SK-N-SH (cell line): ENCODE results near the gene ZFX. TPM values are rescaled to one million over a fixed set of nuclear protein-coding genes. Genes with fewer than 3 reads are reported as not detected.

ENCODE experiments used
- CTCF ChIA-PET: fragments of 300-600, 350-600 bp; formaldehyde crosslinking; extraction: SDS; loops from one replicate; lab custom pipeline; 2021; lab: Yijun Ruan, JAX
- POLR2A ChIA-PET: fragments of 350-600 bp; sonication (Branson Sonifier 250); formaldehyde crosslinking; extraction: SDS; loops from one replicate; lab custom pipeline; 2020; ENCODE audit warnings: antibody characterized with exemption, inconsistent platforms; lab: Yijun Ruan, JAX
- DNase-seq: peaks from one replicate; pipeline ENCODE4 v3.0.0; 2012
- H2AFZ ChIP-seq: fragments of 200-600 bp; sonication (generic); 2 replicates; pipeline ENCODE4 v1.8.1; 2016; ENCODE audit warnings: antibody characterized with exemption, mild to moderate bottlenecking, low read depth
- H3F3A ChIP-seq: fragments of 200-600 bp; sonication (generic); replicated peaks from 2 replicates; pipeline ENCODE3; 2016; ENCODE audit warnings: antibody characterized with exemption, mild to moderate bottlenecking; ENCODE audit not compliant: insufficient read depth
- H3K27ac ChIP-seq, 2 experiments: fragments of 200-500 bp in 1 of 2; fragments of 200-600 bp in 1 of 2; sonication (Bioruptor generic) in 1 of 2; sonication (generic), shearing (Covaris generic) in 1 of 2; 2 replicates each; pipeline versions ENCODE4 v1.5.1 to v1.6.1; 2014 to 2016; ENCODE audit warnings: low read depth in 2 of 2, inconsistent platforms in 1 of 2, low read length in 1 of 2, mild to moderate bottlenecking in 1 of 2, mixed read lengths in 1 of 2
- H3K27me3 ChIP-seq: fragments of 200-600 bp; sonication (generic), shearing (Covaris generic); 2 replicates; pipeline ENCODE4 v1.6.1; 2016; ENCODE audit warnings: mixed run types; ENCODE audit not compliant: insufficient read depth
- H3K36me3 ChIP-seq, 2 experiments: fragments of 200-500 bp in 1 of 2; fragments of 200-600 bp in 1 of 2; sonication (Bioruptor generic) in 1 of 2; sonication (generic) in 1 of 2; replicated peaks in 1 of 2; 2 replicates each; pipeline versions ENCODE3 to v1.5.1; 2014 to 2016; ENCODE audit warnings: low read length in 1 of 2, mild to moderate bottlenecking in 1 of 2; ENCODE audit not compliant: insufficient read depth in 2 of 2, control insufficient read depth in 1 of 2
- H3K4me1 ChIP-seq, 2 experiments: fragments of 200-500 bp in 1 of 2; fragments of 200-600 bp in 1 of 2; sonication (Bioruptor generic) in 1 of 2; sonication (generic), shearing (Covaris generic) in 1 of 2; 2 replicates each; pipeline versions ENCODE4 v1.5.1 to v1.6.1; 2014 to 2016; ENCODE audit warnings: low read depth in 1 of 2, low read length in 1 of 2, mixed run types in 1 of 2; ENCODE audit not compliant: insufficient read depth in 2 of 2, control insufficient read depth in 1 of 2
- H3K4me2 ChIP-seq: fragments of 200-600 bp; sonication (generic), shearing (Covaris generic); 2 replicates; pipeline ENCODE4 v1.6.1; 2017; ENCODE audit warnings: mixed run types
- H3K4me3 ChIP-seq, 2 experiments: fragments of 200-500 bp in 1 of 2; fragments of 200-600 bp in 1 of 2; sonication (Bioruptor generic) in 1 of 2; sonication (generic), shearing (Covaris generic) in 1 of 2; 2 replicates each; pipeline versions ENCODE4 v1.5.1 to v1.8.1; 2014 to 2016; ENCODE audit warnings: low read depth in 2 of 2, inconsistent platforms in 1 of 2, low read length in 1 of 2, mild to moderate bottlenecking in 1 of 2, mixed read lengths in 1 of 2, moderate library complexity in 1 of 2
- H3K79me2 ChIP-seq: fragments of 200-600 bp; sonication (generic); 2 replicates; pipeline ENCODE4 v1.8.1; 2017; ENCODE audit warnings: mild to moderate bottlenecking; ENCODE audit not compliant: insufficient read depth
- H3K9ac ChIP-seq: fragments of 200-600 bp; sonication (generic); 2 replicates; pipeline ENCODE4 v1.6.1; 2017; ENCODE audit warnings: mixed run types
- H3K9me2 ChIP-seq: fragments of 200-600 bp; sonication (generic); 2 replicates; pipeline ENCODE4 v1.6.1; 2017; ENCODE audit warnings: mixed run types
- H3K9me3 ChIP-seq: fragments of 200-600 bp; sonication (generic); 2 replicates; pipeline ENCODE4 v1.6.1; 2017; ENCODE audit warnings: mixed run types, mild to moderate bottlenecking, moderate library complexity
- H4K20me1 ChIP-seq: fragments of 200-600 bp; sonication (generic); 2 replicates; pipeline ENCODE4 v1.6.1; 2017; ENCODE audit warnings: mild to moderate bottlenecking, mixed run types; ENCODE audit not compliant: insufficient read depth
- FOXJ3 ChIP-seq: sonication (generic); formaldehyde crosslinking; IDR thresholded peaks from 2 replicates; pipeline ENCODE4 v1.5.1; 2020; ENCODE audit warnings: mild to moderate bottlenecking, missing genetic modification reagents
- GATA2 ChIP-seq: sonication (generic); formaldehyde crosslinking; IDR thresholded peaks from 2 replicates; pipeline ENCODE4 v1.5.0; 2020; ENCODE audit warnings: mild to moderate bottlenecking, missing genetic modification reagents
- MEF2A ChIP-seq: IDR thresholded peaks from 2 replicates; pipeline ENCODE4 v1.4.0; 2012; ENCODE audit warnings: low read depth, borderline replicate concordance
- POLR2AphosphoS5 ChIP-seq: IDR thresholded peaks from 2 replicates; pipeline ENCODE4 v1.6.1; 2012; ENCODE audit warnings: low read depth, low read length
- RAD21 ChIP-seq: IDR thresholded peaks from 2 replicates; pipeline ENCODE4 v1.6.1; 2012; ENCODE audit warnings: mild to moderate bottlenecking, low read length
- SMC3 ChIP-seq: IDR thresholded peaks from 2 replicates; pipeline ENCODE4 v1.6.1; 2012; ENCODE audit warnings: low read depth, low read length, improper control_type of control experiment
- TCF12 ChIP-seq: IDR thresholded peaks from 2 replicates; pipeline ENCODE4 v1.4.0; 2012
- WGBS: methylation state at CpG from one replicate; pipeline ENCODE4 v1.1.6; 2017; ENCODE audit warnings: low lambda C conversion rate; 5-methylcytosine and 5-hydroxymethylcytosine counted together
- polyA plus RNA-seq, 3 experiments: library from polyadenylated mRNA; depleted of rRNA; stranded (reverse); fragments of >200 nt; gene quantifications; 2 replicates each; pipeline ENCODE4 v1.2.3, GENCODE V29; 2012
- TF ChIP-seq, protein P1 (sequence below): fragments of 200-600 bp; sonication (generic); IDR thresholded peaks from 2 replicates; pipeline ENCODE4 v1.6.1; 2017; ENCODE audit warnings: antibody characterized with exemption, mild to moderate bottlenecking, moderate library complexity

Gene ZFX
- polyA plus RNA-seq, 1 of the 3 experiments (the other 2 are of a cell fraction): 9.0 TPM

DNA sequence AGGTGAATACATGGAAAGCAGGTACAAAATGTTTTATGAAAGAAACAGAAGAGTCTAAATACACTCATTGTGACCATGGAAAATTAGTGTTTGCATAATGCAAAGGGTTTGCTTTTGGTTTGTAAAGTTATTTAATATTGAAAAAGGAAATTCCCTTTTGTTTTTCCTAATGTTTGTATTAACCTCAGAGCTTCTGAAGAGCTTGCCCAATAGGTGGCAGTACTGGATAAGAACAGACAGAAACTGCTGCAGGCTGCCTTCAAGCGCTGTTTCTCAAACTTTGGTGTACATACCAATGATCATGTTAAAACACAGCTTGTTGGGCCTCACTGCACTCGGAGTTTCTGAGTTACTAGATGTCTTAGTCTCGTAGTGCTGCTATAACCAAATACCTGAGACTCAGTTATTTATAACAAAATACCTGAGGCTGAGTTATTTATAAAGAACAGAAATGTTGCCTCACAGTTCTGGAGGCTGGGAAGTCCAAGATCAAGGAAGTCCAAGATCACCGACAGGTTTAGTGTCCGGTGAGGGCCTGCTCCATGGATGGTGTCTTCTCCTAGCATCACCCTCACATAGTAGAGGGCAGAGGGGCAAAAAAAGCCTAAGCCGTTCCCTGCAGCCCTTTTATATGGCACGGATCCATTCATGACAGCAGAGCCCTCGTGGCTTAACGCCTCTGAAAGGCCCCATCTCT is 110.2 kb downstream of the ZFX start:
- 46% methylated on average over 8 of the region's 9 CpGs for WGBS

DNA sequence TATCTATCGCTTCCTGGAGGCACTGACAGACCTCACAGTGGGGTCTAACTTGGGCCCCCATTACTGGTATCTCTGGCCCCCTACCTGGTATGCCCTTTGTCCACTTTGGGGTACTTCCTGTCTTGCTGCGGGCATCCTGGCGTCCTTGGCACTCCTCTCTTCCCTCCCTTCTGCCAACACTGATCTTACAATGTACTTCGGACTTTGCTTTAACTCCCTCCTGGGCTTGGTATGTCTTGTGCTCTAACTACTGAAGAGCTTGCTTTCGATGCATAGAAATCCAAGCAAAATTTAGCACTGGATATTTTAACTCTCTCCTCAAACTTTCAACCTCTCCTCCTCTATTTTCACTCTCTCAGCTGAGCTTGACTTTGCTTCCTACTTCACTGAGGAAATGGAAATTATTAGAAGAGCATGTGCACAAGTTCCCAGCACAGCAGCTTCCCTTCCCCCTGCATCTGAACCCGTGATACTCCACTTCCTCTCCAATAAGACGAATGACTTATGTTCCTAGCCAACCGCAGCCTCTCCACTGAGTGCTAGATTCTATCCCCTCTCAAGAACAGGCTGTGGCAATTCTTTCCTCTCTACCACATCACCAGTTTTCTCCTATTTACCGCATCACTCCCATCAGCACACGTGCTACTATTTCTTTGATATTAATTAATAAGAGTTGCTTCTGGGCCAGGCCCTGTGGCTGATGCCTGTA is 111.5 kb downstream of the ZFX start:
- no peak for DNase-seq
- H3K36me3 ChIP-seq: no peaks in the 10 kb centered on the region
- H3K4me1 ChIP-seq: no peaks in the 10 kb centered on the region
- no peaks in the 10 kb centered on the region for H3K9me2 ChIP-seq
- no peaks in the 10 kb centered on the region for H3K79me2 ChIP-seq
- H3K9me3 ChIP-seq: no peaks in the 10 kb centered on the region
- no peak for TF ChIP-seq MEF2A
- TF ChIP-seq GATA2 (CRISPR knock-in tag): no peak
- no peak for TF ChIP-seq POLR2AphosphoS5
- TF ChIP-seq FOXJ3 (CRISPR knock-in tag): no peak
- TF ChIP-seq SMC3: no peak
- TF ChIP-seq, all 33 proteins: peak for 0
- CTCF ChIA-PET: interaction anchor here (0.7 to 2.7 kb wide), 5 partner anchors 87 to 238 kb away, joined by 3 to 16 read pairs (median 8); no protein-coding TSS in a partner anchor
- Histone ChIP-seq H3K4me3 (no peak overlapping the region), H3K9ac (no peak overlapping the region), H2AFZ (peak overlapping the region; percentile 65; the same call in 1 of the 2 replicates), H3F3A (no peaks in the 10 kb centered on the region), H3K27ac (no peak overlapping the region), H3K27me3 (peaks cover under 1% of the 10 kb centered on the region), H4K20me1 (no peaks in the 10 kb centered on the region), H3K4me2 (no peak overlapping the region)
- 37% methylated on average over 9 of the region's 10 CpGs for WGBS
- POLR2A ChIA-PET: no interaction called here

More for the DNA sequence above, 110.2 kb downstream of the ZFX start:
- Histone ChIP-seq H2AFZ (no peak overlapping the region), H3K4me3 (no peak overlapping the region; a peak in 1 of 4 replicates), H4K20me1 (no peaks in the 10 kb centered on the region), H3K4me1 (no peaks in the 10 kb centered on the region), H3K9me2 (no peaks in the 10 kb centered on the region), H3F3A (no peaks in the 10 kb centered on the region), H3K9me3 (no peaks in the 10 kb centered on the region), H3K27me3 (peaks cover 8% of the 10 kb centered on the region), H3K9ac (no peak overlapping the region), H3K36me3 (no peaks in the 10 kb centered on the region), H3K4me2 (no peak overlapping the region), H3K79me2 (no peaks in the 10 kb centered on the region), H3K27ac (no peak overlapping the region)
- peak; percentile 49 for DNase-seq
- TF ChIP-seq SMC3: peak; percentile 47
- no peak for TF ChIP-seq MEF2A
- no peak for TF ChIP-seq FOXJ3 (CRISPR knock-in tag)
- TF ChIP-seq, protein P1, sequence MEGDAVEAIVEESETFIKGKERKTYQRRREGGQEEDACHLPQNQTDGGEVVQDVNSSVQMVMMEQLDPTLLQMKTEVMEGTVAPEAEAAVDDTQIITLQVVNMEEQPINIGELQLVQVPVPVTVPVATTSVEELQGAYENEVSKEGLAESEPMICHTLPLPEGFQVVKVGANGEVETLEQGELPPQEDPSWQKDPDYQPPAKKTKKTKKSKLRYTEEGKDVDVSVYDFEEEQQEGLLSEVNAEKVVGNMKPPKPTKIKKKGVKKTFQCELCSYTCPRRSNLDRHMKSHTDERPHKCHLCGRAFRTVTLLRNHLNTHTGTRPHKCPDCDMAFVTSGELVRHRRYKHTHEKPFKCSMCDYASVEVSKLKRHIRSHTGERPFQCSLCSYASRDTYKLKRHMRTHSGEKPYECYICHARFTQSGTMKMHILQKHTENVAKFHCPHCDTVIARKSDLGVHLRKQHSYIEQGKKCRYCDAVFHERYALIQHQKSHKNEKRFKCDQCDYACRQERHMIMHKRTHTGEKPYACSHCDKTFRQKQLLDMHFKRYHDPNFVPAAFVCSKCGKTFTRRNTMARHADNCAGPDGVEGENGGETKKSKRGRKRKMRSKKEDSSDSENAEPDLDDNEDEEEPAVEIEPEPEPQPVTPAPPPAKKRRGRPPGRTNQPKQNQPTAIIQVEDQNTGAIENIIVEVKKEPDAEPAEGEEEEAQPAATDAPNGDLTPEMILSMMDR: peak; percentile 84
- TF ChIP-seq TCF12: no peak
- peak; percentile 82 for TF ChIP-seq RAD21
- CTCF ChIA-PET: interaction anchor here (0.6 to 2.7 kb wide), 22 partner anchors 8 to 884 kb away, joined by 3 to 16 read pairs (median 4); no protein-coding TSS in a partner anchor
- POLR2A ChIA-PET: no interaction called here
